ENCODE measurements around the gene SMIM5. TPM values are rescaled to one million over a fixed set of nuclear protein-coding genes. Genes with fewer than 3 reads are reported as not detected.

SMIM5 gene
- total and polyA plus RNA-seq, 2 donors (not counting 3 experiments of a cell fraction or from before 2014, with no cell fraction given) = not detected

GRCh38 chr17:75619506-75620431 lies 13.5 kb upstream of the SMIM5 start:
- no peak overlapping the region for H3K4me3 ChIP-seq (replicated peaks in 1 of 3; ENCODE audit: insufficient read depth in 1 of 3, low read depth in 1 of 3, low read length in 3 of 3)
- intact Hi-C loops (cut with micrococcal nuclease) (loop anchor here (1.0 kb wide), 1 partner anchor 131 kb away; no protein-coding TSS in a partner anchor), dilution Hi-C loops (cut with MboI; ENCODE audit: extremely low pct_ligation_motif_present, low sequenced_read_pairs) (no loop called here)
- no TSS peak for BruUV-seq (replicated peaks)
- peak; percentile 32 for DNase-seq (ENCODE audit: low read depth, low spot score)
- H3K9ac ChIP-seq (replicated peaks; ENCODE audit: extremely low read depth, insufficient read depth, low read length) = no peak overlapping the region
- no peaks in the 10 kb centered on the region for H4K20me1 ChIP-seq (replicated peaks; ENCODE audit: control insufficient read depth, extremely low read depth, insufficient read depth, low read length)
- POLR2A ChIA-PET = no interaction called here
- H3K9me1 ChIP-seq (replicated peaks; ENCODE audit: control insufficient read depth, extremely low read depth, insufficient read depth, low read length) = no peaks in the 10 kb centered on the region
- CTCF ChIA-PET = interaction anchor here (0.5 to 3.9 kb wide), 11 partner anchors 8 to 172 kb away, joined by 3 to 92 read pairs (median 8); partner anchors contain the start of gene SMIM5
- H3K79me2 ChIP-seq (ENCODE audit: control insufficient read depth, insufficient read depth, low read length) = no peaks in the 10 kb centered on the region
- H3K36me3 ChIP-seq (ENCODE audit: control insufficient read depth in 2 of 2, extremely low read depth in 1 of 2, insufficient read depth in 2 of 2, low read length in 2 of 2) = no peaks in the 10 kb centered on the region
- no peak overlapping the region for H2AFZ ChIP-seq (ENCODE audit: low read depth, low read length)
- H3K9me3 ChIP-seq (replicated peaks; ENCODE audit: control insufficient read depth, insufficient read depth, low read length) = no peaks in the 10 kb centered on the region
- no peaks in the 10 kb centered on the region for H3K4me1 ChIP-seq (ENCODE audit: control insufficient read depth, extremely low read depth, insufficient read depth, low read length)
- H3K27me3 ChIP-seq (ENCODE audit: control insufficient read depth in 2 of 2, insufficient read depth in 2 of 2, low read length in 2 of 2) = no peaks in the 10 kb centered on the region
- peak; percentile 12 for FAIRE-seq
- no peak overlapping the region for H3K27ac ChIP-seq (ENCODE audit: insufficient read depth, low read depth, low read length)
- no peak overlapping the region for H3K4me2 ChIP-seq (ENCODE audit: insufficient read depth, low read length)
- no peak for TF ChIP-seq POLR2AphosphoS5 (IDR thresholded peaks at IDR 0.05; ENCODE audit: insufficient read depth, low read depth, low read length)
- TF ChIP-seq, protein P1, sequence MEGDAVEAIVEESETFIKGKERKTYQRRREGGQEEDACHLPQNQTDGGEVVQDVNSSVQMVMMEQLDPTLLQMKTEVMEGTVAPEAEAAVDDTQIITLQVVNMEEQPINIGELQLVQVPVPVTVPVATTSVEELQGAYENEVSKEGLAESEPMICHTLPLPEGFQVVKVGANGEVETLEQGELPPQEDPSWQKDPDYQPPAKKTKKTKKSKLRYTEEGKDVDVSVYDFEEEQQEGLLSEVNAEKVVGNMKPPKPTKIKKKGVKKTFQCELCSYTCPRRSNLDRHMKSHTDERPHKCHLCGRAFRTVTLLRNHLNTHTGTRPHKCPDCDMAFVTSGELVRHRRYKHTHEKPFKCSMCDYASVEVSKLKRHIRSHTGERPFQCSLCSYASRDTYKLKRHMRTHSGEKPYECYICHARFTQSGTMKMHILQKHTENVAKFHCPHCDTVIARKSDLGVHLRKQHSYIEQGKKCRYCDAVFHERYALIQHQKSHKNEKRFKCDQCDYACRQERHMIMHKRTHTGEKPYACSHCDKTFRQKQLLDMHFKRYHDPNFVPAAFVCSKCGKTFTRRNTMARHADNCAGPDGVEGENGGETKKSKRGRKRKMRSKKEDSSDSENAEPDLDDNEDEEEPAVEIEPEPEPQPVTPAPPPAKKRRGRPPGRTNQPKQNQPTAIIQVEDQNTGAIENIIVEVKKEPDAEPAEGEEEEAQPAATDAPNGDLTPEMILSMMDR (IDR thresholded peaks at IDR 0.05; ENCODE audit: extremely low read depth in 1 of 2, insufficient read depth in 1 of 2, low read depth in 1 of 2, low read length in 2 of 2) = peak; percentile 56 to 81

GRCh38 chr17:75621489-75621888 lies 11.7 kb upstream of the SMIM5 start:
- Histone ChIP-seq H3K27me3 (ENCODE audit: control insufficient read depth in 2 of 2, insufficient read depth in 2 of 2, low read length in 2 of 2) (no peaks in the 10 kb centered on the region), H2AFZ (ENCODE audit: low read depth, low read length) (no peak overlapping the region), H3K79me2 (ENCODE audit: control insufficient read depth, insufficient read depth, low read length) (no peaks in the 10 kb centered on the region), H3K4me3 (replicated peaks in 1 of 3; ENCODE audit: insufficient read depth in 1 of 3, low read depth in 1 of 3, low read length in 3 of 3) (no peak overlapping the region), H3K9me3 (replicated peaks; ENCODE audit: control insufficient read depth, insufficient read depth, low read length) (no peaks in the 10 kb centered on the region), H4K20me1 (replicated peaks; ENCODE audit: control insufficient read depth, extremely low read depth, insufficient read depth, low read length) (no peaks in the 10 kb centered on the region), H3K27ac (ENCODE audit: insufficient read depth, low read depth, low read length) (no peak overlapping the region), H3K4me2 (ENCODE audit: insufficient read depth, low read length) (no peak overlapping the region), H3K9me1 (replicated peaks; ENCODE audit: control insufficient read depth, extremely low read depth, insufficient read depth, low read length) (no peaks in the 10 kb centered on the region), H3K4me1 (ENCODE audit: control insufficient read depth, extremely low read depth, insufficient read depth, low read length) (no peaks in the 10 kb centered on the region), H3K9ac (replicated peaks; ENCODE audit: extremely low read depth, insufficient read depth, low read length) (no peak overlapping the region), H3K36me3 (ENCODE audit: control insufficient read depth in 2 of 2, extremely low read depth in 1 of 2, insufficient read depth in 2 of 2, low read length in 2 of 2) (no peaks in the 10 kb centered on the region)
- DNase-seq (ENCODE audit: low read depth, low spot score) = no peak
- ChIA-PET CTCF (interaction anchor here (0.6 to 3.9 kb wide), 6 partner anchors 12 to 132 kb away, joined by 3 to 92 read pairs (median 16); partner anchors contain the start of gene SMIM5), POLR2A (no interaction called here)
- TF ChIP-seq MAX (IDR thresholded peaks at IDR 0.05; ENCODE audit: insufficient read depth, insufficient read length) (no peak), MYC (IDR thresholded peaks at IDR 0.05; ENCODE audit: low read depth, low read length) (no peak), EZH2 (IDR thresholded peaks at IDR 0.05; ENCODE audit: borderline replicate concordance, low read depth, low read length, severe bottlenecking) (no peak), POLR2AphosphoS5 (IDR thresholded peaks at IDR 0.05; ENCODE audit: insufficient read depth, low read depth, low read length) (no peak), JUN (IDR thresholded peaks at IDR 0.05; ENCODE audit: borderline replicate concordance, insufficient read depth, insufficient read length, low read depth) (no peak), FOS (IDR thresholded peaks at IDR 0.05; ENCODE audit: borderline replicate concordance, insufficient read depth, low read length) (no peak), POLR2A (IDR thresholded peaks at IDR 0.05; ENCODE audit: low read depth, low read length) (no peak), GATA2 (IDR thresholded peaks at IDR 0.05; ENCODE audit: insufficient read depth, insufficient read length, low read depth, low read length) (no peak)
- TF ChIP-seq, protein P1 (IDR thresholded peaks at IDR 0.05; ENCODE audit: extremely low read depth in 1 of 2, insufficient read depth in 1 of 2, low read depth in 1 of 2, low read length in 2 of 2) = no peak
- no peak for FAIRE-seq
- intact Hi-C loops (cut with micrococcal nuclease) = no loop called here
- dilution Hi-C loops (cut with MboI; ENCODE audit: extremely low pct_ligation_motif_present, low sequenced_read_pairs) = no loop called here
- BruUV-seq (replicated peaks) = no TSS peak
